Fibroblast of skin of left quadriceps (primary cell): ENCODE results near the gene ATP12A.

Experiments
- DNase-seq, 2 experiments: peaks; one replicate each; pipeline ENCODE4 v3.0.0-alpha.2; 2013; ENCODE audit warnings: low read depth in 2 of 2

Gene ATP12A

GRCh38 chr13:24680258-24680920 is at the start of gene ATP12A:
Gene ATP12A, plus strand, starts transcription at chr13:24680408. Its CDS starts 336 bp downstream, at chr13:24680744.
- no peak for DNase-seq

- no peak for DNase-seq
Measured at GRCh38 chr13:24630851-24631620, 49.2 kb upstream of the ATP12A start.

GRCh38 chr13:24631922-24632321 is 48.3 kb upstream of the ATP12A start:
- no peak for DNase-seq

GRCh38 chr13:24632382-24633121 is 47.7 kb upstream of the ATP12A start:
- no peak for DNase-seq

GRCh38 chr13:24636776-24637175 is 43.4 kb upstream of the ATP12A start:
- DNase-seq: no peak

GRCh38 chr13:24638096-24638495 is 42.1 kb upstream of the ATP12A start:
- no peak for DNase-seq

GRCh38 chr13:24640752-24641151 is 39.5 kb upstream of the ATP12A start:
- DNase-seq: no peak

GRCh38 chr13:24642219-24642618 is 38.0 kb upstream of the ATP12A start:
- DNase-seq: no peak

- DNase-seq: peak; percentile 39 to 41
Measured at GRCh38 chr13:24644036-24644435, 36.2 kb upstream of the ATP12A start.

GRCh38 chr13:24648271-24648670 is 31.9 kb upstream of the ATP12A start:
- no peak for DNase-seq

- no peak for DNase-seq
Measured at GRCh38 chr13:24648983-24649687, 31.1 kb upstream of the ATP12A start.

GRCh38 chr13:24649688-24650043 is 30.5 kb upstream of the ATP12A start:
- no peak for DNase-seq

- DNase-seq: peak; percentile 86 to 89
Measured at GRCh38 chr13:24650161-24650560, 30.0 kb upstream of the ATP12A start.

GRCh38 chr13:24651718-24652345 is 28.4 kb upstream of the ATP12A start:
- no peak for DNase-seq

GRCh38 chr13:24652359-24652758 is 27.8 kb upstream of the ATP12A start:
- no peak for DNase-seq

- peak in 1 of 2 experiments; percentile 43 for DNase-seq
Measured at GRCh38 chr13:24654741-24655140, 25.5 kb upstream of the ATP12A start.

GRCh38 chr13:24659239-24659638 is 21.0 kb upstream of the ATP12A start:
- DNase-seq: no peak

GRCh38 chr13:24660023-24660741 is 20.0 kb upstream of the ATP12A start:
- DNase-seq: no peak

- DNase-seq: no peak
Measured at GRCh38 chr13:24661713-24662112, 18.5 kb upstream of the ATP12A start.

GRCh38 chr13:24662195-24663088 is 17.8 kb upstream of the ATP12A start:
- no peak for DNase-seq
